CD4-positive, alpha-beta T cell treated with Interleukin-12 subunit alpha and Interleukin-12 subunit beta, for 1 hour (primary cell): ENCODE measurements around the gene GPR142.
A peak's percentile ranks its signal among the peaks of the same experiment; 100 is the strongest.

ENCODE experiments used
- DNase-seq: peaks from one replicate; pipeline ENCODE4 v3.0.0-alpha.2; 2020

The GPR142 gene, protein sequence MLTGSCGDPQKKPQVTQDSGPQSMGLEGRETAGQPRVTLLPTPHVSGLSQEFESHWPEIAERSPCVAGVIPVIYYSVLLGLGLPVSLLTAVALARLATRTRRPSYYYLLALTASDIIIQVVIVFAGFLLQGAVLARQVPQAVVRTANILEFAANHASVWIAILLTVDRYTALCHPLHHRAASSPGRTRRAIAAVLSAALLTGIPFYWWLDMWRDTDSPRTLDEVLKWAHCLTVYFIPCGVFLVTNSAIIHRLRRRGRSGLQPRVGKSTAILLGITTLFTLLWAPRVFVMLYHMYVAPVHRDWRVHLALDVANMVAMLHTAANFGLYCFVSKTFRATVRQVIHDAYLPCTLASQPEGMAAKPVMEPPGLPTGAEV

DNA sequence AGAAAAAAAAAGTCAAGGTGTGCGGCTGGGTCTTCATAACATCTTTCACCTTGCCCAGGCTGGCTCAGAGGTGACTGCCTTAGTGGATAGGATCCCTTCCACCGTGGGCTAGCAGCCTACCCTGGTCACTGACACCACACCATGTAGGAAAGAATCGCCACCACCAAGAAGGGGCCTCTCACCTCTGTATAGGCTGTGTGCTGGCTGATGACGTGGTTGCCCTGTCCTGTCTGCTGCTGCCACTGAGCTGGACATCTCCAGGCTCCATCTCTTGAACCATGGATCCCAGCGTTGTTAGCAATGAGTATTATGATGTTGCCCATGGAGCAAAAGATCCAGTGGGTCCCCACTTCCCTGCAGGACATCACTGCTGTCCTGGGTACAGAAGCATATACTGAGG lies at the start of gene GPR142:
Gene GPR142, plus strand, starts transcription at position 301 of the 400 bp plus-strand sequence. CDS start 2,035 bp downstream, outside the sequence.
- DNase-seq, result no peak

DNA sequence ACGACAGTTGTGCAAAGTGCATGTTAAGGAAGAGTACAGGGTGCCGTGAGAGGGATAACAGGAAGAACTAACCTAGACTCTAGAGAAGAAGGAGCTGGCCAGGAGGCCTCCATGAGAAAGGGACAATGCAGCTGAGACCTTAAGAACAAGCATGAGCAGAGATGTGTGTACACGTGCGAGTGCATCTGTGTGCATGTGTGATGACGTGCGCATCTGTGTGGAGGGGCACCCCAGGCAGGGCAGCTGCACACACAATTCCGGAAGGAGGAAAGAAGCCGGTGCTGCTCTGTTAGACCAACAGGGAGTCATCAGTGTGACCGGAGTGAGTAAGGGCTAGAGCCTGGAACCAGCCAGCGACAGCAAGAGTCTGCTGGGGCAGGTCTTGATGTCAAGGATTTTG lies 48.9 kb upstream of the GPR142 start:
- DNase-seq, result no peak

DNA sequence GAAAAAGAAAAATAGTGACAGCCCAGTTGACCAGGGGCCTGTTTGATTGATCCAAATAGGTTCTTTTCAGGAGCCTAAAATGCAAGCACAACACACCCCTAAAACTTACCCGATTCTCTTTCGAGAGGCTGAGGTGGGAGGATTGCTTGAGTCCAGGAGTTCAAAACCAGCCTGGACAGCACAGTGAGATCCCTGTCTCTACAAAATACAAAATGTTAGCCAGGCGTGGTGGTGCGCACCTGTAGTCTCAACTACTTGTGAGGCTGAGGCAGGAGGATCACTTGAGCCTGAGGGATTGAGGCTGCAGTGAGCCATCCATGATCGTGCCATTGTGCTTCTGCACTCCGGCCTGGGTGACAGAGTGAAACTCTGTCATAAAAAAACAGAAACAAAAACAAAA lies 42.8 kb upstream of the GPR142 start:
- no peak for DNase-seq

DNA sequence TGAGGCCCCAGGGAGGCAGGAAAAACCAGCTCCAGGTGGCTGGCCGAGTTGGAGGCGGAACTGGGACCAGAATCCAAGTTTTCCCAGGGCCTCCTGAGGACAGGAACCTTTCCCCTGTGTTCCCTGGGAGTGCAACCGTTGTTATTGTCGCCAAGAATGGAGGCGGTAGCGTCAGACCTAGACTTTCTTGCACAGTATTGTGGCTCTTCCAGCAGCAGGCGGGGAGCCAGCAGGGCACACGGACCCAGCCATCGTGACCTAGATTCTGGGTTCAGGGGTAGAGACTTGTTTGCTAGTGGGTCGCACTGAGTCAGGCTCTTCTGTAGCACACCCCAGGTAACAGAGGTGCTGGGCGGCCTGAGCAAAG lies 41.9 kb upstream of the GPR142 start:
- peak; percentile 8 for DNase-seq

DNA sequence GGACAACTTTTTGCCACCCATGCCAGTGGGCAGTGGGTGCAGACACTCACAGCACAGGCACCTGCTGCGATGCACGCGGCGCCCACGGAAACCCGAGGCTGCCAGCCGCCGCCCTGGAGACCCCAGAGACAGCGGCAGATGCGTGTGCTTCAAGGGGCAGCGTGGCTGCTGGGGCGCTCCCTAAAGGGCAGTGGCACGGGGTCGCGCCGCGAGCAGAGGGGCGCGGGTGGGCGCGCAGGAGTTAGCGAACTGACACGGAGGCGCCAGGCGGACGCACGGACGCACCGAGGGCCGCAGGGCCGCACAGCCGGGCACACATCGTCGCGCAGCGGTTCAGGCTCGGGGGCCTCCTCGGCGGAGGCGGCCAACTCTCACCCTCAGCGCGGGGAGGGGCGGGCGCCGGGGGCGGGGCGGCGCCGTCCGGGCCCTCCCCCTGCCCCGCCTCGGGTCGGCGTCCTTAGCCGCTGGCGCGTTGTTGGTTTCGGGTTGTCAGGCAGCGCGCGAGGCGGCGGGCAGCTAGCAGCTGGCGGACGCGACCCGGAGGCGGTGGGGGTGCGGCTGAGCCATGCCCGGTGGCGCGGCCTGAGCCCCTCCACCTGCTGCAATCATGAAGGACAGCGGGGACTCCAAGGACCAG lies 41.4 kb upstream of the GPR142 start, which contains the start of gene KIF19:
Gene KIF19, plus strand, starts transcription at position 484 of the 637 bp plus-strand sequence. Its CDS starts 124 bp downstream, at position 608.
- DNase-seq, result peak; percentile 69

DNA sequence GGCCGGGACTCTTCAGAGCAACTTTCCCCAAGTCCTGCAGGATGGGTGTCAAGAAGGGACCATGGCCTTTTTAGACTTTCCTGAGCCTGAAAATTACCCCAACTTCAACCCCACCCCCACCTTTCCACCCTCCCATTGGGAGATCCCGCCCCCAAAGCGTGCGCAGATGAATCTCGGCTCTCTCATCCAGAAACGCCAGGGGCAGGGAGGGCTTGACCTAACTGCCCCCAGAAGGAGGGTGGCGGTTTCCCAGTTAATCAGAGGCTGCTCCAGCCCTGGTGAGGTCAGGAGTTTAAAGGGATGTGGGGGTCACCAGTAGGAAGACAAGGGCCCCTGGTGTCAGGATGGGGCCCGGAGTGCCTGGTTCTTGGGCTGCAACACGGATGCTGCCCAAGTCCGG lies 40.8 kb upstream of the GPR142 start:
- no peak for DNase-seq

DNA sequence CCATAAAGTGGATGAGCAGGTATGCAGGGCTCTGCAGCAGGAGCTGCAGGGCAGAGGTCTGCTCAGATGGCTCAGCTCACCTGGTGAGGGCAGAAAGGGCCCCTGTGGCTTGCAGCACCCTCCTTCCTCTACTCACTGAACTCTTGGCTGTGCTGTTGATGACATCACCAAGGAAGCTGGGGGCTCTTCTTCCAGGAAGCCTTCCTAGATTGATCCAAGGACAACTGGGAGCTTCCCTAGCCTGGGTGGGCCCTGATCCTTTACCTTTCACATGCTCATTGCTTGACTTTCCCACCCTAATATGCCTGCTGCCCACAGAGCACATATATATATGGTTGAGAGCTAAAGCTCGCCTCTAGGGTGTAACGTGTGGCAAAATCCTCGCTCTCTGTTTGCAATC lies 38.8 kb upstream of the GPR142 start:
- DNase-seq, result no peak

DNA sequence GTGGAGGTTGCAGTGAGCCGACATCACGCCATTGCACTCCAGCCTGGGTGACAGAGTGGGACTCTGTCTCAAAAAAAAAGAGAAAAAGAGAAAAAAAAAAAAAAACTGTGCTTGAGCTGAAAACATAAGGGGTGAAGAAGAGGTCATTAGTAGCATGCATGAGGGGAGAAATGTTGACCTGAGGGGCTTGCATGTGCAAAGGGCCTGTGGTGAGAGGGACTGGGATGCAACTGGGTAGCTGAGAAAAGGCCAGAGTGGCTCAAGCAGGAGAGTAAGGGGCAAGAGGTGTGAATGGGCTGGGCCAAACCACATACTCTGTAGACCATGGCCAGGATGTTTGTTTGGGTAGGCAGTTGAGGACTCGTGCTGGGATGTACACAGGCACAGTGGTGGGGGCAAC lies 37.9 kb upstream of the GPR142 start:
- DNase-seq, result no peak

DNA sequence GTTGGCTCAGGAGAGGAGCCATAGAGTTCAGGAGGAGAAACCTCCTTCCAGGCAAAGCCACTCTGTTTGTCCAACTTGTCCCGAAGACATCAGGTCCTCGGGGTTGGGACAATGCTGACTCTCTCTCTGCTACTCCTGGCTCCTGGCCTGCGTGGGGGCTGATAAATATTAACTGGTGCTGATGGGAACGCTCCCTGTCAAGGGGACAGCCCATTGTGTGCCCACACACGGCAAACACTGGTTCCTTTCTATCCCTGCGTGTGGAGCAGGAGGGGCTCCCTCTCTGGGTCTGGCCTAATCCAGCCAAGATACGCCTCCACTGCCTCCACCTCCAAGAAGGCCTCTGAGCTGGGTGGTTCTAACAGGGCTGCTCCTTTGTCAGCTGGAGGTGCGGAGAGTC lies 36.9 kb upstream of the GPR142 start:
- DNase-seq, result no peak

DNA sequence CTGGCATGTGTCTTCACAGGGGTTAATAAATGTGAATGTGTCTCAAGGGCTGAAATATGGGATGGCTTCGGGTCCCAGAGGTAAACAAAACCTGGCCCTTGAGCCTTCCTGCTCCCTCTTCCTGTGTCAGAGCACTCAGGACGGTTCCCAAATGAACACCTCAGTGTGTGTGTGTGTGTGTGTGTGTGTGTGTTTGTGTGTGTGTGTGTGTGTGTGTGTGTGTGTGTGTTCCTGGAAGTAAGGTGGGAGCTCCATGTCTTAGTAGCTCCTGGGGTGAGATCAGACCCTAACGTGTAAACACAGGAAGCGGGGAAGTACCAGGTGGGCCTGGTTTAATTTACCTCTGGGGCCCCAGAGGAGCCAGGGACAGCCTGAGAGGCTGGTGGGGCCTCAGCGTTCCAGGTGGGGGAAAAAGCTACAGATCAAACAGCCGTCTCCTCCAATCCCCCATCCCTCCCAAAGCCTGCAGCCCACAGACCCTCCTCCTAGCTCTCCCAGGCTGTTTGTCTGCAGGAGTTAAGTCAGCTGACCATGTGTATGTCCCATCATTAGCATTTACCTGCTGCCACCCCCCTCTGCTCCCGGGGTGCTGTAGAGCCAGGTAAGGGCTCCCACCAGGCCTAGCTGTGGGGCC lies 35.2 kb upstream of the GPR142 start:
- DNase-seq, result no peak

DNA sequence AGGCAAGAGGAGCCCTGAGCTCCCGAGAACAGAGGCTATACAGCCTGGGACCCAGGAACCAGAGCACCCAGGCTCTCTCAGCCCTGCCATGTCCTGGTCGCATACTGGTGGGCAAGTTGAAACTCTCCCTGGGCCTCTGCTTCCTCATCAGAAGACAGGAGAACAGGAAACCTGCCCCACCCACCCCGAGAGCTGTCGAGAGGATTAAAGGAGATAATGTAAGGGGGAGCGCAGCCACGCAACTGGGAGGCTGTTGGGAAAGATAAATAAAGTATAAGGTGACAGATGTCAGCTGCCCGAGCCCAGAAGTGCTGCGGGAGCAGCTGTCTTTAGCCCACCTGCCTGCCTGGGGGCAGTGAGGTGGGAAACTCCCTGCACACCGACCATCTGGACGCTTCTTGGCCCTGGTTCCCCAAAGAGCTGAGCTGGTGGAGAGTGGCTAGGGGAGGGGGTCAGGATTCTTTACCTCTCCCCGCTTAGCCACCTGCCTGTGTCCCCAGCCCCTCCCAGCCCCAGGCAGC lies 34.5 kb upstream of the GPR142 start:
- no peak for DNase-seq

DNA sequence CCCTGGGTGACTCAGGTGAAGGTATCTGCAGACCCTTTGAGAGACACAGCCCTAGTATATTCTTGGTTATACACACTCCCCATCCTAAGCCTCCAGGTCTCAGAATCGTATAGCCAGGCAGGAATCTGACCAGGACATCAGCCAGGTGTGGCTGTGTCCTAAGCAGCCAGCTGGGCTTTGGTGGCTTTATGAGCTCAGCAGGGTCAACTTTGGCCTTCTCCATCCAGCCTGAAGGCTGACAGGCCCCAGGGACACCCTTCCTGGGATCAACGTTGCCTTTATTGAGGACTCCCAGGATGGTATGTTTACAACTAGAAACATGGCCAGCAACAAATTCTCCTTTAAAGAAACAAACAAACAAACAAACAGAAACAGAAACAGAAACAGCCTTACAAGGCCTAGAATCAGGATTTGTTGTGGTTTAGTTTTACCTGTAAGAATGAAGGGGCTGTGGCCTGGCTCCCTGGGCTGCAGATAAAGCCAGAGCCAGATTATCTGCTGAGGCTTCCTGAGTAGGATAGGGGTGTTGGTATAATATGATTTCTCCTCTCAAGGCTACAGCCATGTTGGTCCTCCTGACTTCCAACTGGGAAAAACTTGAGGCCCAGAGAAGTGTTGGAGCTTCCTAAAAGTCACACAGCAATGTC lies 32.8 kb upstream of the GPR142 start:
- DNase-seq, result no peak

DNA sequence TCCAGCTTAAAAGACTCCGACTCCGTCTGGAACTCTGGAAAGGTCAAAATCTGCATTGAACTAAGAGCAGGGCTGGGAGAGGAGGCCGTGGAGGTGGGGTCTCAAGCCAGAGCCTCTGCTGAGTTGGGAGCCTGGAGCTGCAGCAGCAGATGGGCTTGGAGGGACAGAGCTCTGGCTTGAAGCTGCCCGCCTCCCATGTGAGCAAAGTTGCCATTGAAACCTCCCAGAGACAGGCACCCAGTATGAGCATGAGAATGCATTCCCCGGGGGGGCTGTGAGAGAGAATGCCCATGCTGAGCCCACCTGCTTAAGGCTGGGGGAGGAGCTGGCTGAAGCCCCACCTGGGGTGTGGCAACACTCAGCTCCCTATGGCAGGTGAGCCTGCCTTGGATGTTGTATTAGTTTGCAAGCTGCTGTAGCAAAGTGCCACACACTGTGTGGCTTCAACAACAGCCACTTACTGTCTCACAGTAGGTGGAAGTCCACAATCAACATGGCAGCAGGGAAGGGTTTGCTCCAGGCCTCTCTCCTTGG lies 31.7 kb upstream of the GPR142 start:
- DNase-seq, result no peak

DNA sequence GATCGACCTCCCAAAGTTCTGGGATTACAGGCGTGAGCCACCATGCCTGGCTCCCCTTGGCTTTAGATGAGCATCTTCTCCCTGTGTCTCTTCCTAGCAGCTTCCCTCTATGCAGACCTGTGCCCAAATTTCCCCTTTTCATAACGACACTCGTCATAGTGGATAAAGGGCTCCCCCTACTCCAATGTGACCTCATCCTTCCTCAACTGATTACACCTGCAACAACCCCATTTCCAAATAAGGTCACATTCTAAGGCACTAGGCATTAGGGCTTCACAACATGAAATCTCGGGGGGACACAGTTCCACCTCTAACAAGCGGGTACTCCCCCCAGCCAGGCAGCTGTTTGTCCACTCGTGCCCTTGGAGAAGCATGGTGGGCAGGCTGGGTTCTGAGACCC lies 31.0 kb upstream of the GPR142 start:
- DNase-seq, result no peak

DNA sequence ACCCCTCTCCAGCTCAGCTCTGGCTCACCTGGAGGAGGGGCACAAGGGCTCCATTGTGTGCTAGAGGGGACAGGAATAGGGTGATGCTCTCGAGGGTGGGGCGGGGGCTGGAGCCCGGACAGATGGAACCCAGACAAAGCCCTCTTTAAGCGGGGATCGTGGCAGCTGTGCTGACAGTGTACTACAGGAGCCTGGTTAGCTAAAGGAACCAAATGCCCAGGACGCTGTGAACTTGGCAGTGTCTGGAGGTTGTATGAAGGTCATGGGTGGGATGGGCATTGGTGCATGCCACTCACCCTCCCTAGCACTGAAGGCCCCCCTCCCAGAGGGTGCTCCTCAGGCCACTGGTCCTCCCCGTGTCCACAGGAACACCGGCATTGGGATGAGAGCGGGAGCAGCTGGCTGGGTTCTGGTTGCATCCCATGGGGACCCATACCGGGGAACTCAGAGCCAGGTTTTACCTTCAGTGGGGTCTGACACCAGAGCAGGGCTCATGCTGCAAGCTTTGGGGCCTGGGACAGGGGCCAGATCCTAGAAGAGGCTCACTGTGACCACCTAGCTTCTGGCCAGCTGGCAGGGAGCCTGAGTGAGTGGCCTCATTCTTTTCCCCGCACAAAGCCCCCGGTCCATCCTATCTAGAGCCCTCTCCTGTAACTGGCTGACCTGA lies 29.3 kb upstream of the GPR142 start:
- no peak for DNase-seq

DNA sequence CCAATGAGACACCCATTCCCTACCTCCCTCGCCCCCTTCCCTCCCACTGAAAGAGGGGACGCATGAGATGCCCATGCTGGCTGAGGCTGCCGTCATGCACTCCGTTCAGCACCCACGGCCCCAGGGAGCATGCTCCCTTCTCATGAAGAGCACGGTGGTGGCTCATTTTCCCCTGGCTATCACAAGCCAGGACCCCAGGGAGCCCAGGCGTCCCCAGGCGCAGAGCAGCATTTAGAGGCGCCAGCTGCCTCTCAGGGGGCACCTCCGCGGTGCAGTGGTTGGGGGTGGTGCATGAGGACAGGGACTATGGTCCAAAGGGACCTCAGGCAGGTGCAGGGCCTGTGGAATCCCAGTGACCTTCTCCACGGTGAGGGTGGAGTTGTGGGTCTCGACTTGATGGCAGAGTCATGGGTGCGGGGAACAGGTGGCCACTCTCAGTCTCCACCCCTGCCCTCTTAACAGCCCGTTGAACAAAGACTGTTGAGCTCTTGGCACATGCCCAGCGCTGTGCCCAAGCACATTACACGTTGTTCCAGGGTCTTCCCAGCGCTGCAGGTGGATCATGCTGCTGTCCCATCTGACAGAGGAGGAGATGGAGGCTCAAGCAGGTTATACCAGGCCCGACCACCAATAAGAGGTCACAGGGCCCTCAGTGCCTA lies 27.6 kb upstream of the GPR142 start:
- DNase-seq, result no peak

DNA sequence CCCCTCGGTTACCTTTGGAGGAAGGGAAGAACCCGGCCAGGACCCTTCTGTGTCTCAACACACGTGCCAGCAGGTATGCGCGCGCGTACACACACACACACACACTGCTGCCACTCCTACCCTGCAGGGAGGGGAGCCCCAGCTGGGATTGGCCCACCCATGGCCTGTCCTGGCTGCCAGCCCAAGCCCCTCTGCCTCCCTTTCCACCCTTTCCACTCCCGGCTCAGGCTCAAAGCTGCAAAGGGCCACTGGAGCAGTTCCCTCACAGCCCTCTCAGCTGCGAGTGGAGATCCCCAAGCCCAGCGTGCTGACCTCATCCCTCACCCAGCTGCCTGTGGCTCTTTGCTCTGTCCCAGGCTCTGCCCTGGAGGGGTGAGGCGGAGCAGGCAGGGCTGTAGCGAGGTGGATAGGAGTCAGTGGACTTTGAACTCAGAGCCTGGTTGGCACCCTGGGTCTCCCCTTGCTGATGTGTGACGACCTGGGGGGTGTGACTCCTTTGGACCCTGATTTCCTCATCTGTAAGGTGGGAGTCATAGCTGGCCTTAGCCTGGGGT lies 26.8 kb upstream of the GPR142 start:
- DNase-seq, result no peak

DNA sequence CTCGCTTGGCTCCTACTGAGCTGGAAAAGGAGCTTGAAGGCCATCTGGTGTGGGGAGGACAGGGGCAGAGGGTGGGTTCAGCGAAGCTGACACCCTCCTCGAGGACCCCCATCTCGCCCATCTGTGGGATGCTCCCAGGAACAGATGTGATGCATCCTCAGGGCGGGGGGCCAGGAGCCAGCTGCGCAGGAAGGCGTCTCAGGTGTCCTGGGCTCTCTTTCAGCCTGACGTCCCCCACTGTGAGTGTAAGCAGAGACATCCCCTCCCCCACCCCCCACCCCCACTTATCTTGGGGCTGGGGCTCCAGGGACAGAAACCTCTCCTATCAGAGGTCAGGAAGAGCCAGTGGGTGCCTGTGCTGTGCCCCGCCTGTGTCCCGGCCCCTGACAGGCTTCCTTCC lies 25.1 kb upstream of the GPR142 start:
- DNase-seq, result no peak

DNA sequence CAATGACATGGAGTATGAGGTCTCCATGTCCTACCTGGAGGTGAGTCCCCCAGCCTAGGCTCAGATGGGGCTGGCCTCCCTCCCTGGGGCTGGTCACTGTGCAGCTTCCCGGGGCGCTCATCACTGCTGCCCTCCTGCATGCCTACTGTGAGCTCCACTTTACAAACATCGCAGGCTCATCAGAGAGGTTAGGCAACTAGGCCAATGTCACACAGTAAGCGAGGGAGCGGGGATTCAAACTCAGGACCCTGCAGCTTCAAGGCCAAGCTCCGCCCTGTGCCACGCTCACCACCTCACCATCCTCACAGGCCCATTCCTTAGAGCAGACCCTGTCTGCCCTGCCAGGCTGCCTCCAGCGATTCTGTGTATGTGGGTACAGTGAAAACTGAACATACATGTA lies 24.2 kb upstream of the GPR142 start:
- DNase-seq, result no peak

DNA sequence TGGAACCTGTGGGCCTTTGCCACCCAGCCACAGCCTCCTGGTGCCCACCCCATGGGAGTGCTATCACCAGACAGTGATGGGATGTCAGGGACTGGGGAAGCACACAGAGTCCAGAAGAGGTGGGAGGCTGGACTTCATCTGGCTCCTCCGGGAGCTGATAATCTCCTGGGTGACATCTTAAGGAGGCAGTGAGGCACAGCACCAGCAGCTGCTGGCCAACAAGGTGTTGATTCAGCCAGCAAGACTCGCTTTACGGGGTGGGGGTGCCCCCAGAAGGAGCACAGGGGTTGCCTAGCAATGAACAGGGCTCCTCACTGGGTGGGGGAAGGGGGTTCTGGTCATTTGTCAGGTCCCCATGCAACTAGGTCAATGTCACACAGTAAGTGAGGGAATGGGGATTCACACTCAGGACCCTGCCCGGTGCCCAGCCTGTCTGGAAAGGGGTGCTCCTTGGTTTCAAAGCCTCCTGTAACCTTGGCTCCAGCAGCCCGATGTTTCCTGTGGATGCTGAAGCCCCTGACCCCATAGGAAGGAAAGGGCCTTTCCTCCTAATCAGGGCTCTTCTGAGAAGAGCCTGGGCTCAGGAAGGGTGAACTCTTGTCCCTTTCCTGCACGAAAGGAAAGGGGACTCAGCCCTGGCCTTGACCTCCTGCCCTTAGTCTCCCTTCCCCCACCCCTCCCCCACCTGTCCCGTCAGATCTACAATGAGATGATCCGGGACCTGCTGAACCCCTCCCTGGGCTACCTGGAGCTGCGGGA lies 23.6 kb upstream of the GPR142 start:
- DNase-seq, result no peak

DNA sequence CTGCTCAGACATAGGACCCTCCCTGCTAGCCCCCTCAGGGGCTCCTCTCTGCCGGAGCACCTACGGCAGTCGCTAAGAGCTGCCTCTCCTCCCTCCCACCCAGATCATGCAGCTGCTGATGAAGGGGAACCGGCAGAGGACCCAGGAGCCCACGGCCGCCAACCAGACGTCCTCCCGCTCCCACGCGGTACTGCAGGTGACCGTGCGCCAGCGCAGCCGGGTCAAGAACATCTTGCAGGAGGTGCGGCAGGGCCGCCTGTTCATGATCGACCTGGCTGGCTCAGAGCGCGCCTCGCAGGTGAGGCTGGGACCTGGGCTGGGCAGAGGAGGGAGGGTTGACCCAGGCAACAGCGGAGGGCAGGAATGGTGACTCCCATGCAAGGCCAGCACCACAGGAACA lies 22.6 kb upstream of the GPR142 start:
- DNase-seq, result no peak
